Naive B cell (primary cell): ENCODE measurements around the gene LYAR. TPM values are rescaled to one million over a fixed set of nuclear protein-coding genes. Genes with fewer than 3 reads are reported as not detected.

Experiments
- polyA plus RNA-seq, 6 donors: library from polyadenylated mRNA; unstranded; fragments of 300-500 nt; fragmentation: Illumina TruSeq; gene quantifications; one replicate each; pipeline ENCODE4 v1.2.3, GENCODE V29; 2021; ENCODE audit warnings: low read depth in 6 of 6

LYAR gene
- polyA plus RNA-seq, 6 donors from 2014 or later, result 12.5 to 18.3 (median 14.6) TPM

Other genes starting within 250 kb of the LYAR start
- gene OTOP1, start 63.2 kb downstream of the LYAR start, polyA plus RNA-seq, result not detected
- gene TMEM128, start 41.9 kb downstream of the LYAR start, polyA plus RNA-seq, result 10 to 100 TPM; 23.2 to 44.8 (median 36.6) TPM
- gene ZBTB49, start 97 bp upstream of the LYAR start, polyA plus RNA-seq, result 10 to 100 TPM in 1 of 6 donors, 1 to 10 TPM in 5; 3.3 to 10.6 (median 4.8) TPM
- under 1 TPM in 2 of 6 donors, not detected in 4; 0.10 to 0.14 TPM for gene NSG1, start 96.9 kb upstream of the LYAR start, polyA plus RNA-seq